GM12864 (cell line): ENCODE results near the gene HMSD.

Experiments
- DNase-seq: peaks from one replicate; pipeline ENCODE4 v3.0.0-alpha.2; 2011; ENCODE audit warnings: low read depth
- H3K4me3 ChIP-seq: 2 replicates; pipeline ENCODE4 v1.5.1; 2011; ENCODE audit warnings: mild to moderate bottlenecking, low read depth, low read length, control low read depth
- CTCF ChIP-seq: IDR thresholded peaks from 2 replicates; pipeline ENCODE4 v1.5.1; 2011; ENCODE audit warnings: low read depth, mild to moderate bottlenecking, moderate library complexity, low read length, control low read depth, inconsistent platforms; ENCODE audit errors: missing control alignments

The HMSD gene

GRCh38 chr18:63949068-63949737, at the start of gene HMSD:
Gene HMSD (plus strand): TSS chr18:63949301. CDS start chr18:63953456, 4,155 bp downstream.
- peak within 1 kb of the TSS; percentile 97 for H3K4me3 ChIP-seq
- peak; percentile 54 for TF ChIP-seq CTCF
- no peak for DNase-seq

GRCh38 chr18:63903851-63904570, 45.1 kb upstream of the HMSD start:
- H3K4me3 ChIP-seq, result no peak overlapping the region
- no peak for DNase-seq
- no peak for TF ChIP-seq CTCF

GRCh38 chr18:63904694-63905093, 44.4 kb upstream of the HMSD start:
- H3K4me3 ChIP-seq, result no peak overlapping the region
- no peak for TF ChIP-seq CTCF
- DNase-seq, result no peak

GRCh38 chr18:63905361-63905760, 43.7 kb upstream of the HMSD start:
- no peak overlapping the region for H3K4me3 ChIP-seq
- no peak for DNase-seq
- TF ChIP-seq CTCF, result no peak

GRCh38 chr18:63906056-63906455, 43.0 kb upstream of the HMSD start:
- no peak for TF ChIP-seq CTCF
- no peak for DNase-seq
- H3K4me3 ChIP-seq, result no peak overlapping the region

GRCh38 chr18:63907664-63908063, 41.4 kb upstream of the HMSD start, which contains the start of gene SERPINB10:
Gene SERPINB10 (plus strand): TSS chr18:63907958. CDS start chr18:63915511, 7,553 bp downstream.
- no peak within 1 kb of the TSS; the same call in 1 of the 2 replicates for H3K4me3 ChIP-seq
- no peak for TF ChIP-seq CTCF
- DNase-seq, result peak; percentile 24
